Panc1 (cell line): ENCODE measurements around the gene ABCA1.

Experiments used
- CTCF ChIP-seq: fragments of 450-650 bp; IDR thresholded peaks from 2 replicates; pipeline ENCODE4 v1.5.1; 2017; ENCODE audit warnings: mild to moderate bottlenecking
- POLR2AphosphoS5 ChIP-seq: IDR thresholded peaks from 2 replicates; pipeline ENCODE4 v1.6.1; 2012; ENCODE audit warnings: mild to moderate bottlenecking, low read depth, low read length, moderate library complexity

GRCh38 chr9:104854613-104855012, 73.3 kb downstream of the ABCA1 start:
- no peak for TF ChIP-seq CTCF
- TF ChIP-seq POLR2AphosphoS5 = no peak
